NCI-H1694 treated with DMSO at 0.1 percent for 48 hours (cell line): ENCODE measurements around the gene PRIM2.
"Not testable (repeated sequence)": the region's sequence is repeated elsewhere in the genome, so short reads cannot be mapped to it uniquely, and the experiment has no call there.

ENCODE experiments used
- DNase-seq: peaks from one replicate; lab custom pipeline; 2025; lab: John Stamatoyannopoulos, UW

Gene PRIM2

GRCh38 chr6:57445790-57446468 is 128.5 kb downstream of the PRIM2 start:
- not testable (repeated sequence) for DNase-seq

GRCh38 chr6:57449496-57450066 is 132.2 kb downstream of the PRIM2 start:
- not testable (repeated sequence) for DNase-seq

DNA sequence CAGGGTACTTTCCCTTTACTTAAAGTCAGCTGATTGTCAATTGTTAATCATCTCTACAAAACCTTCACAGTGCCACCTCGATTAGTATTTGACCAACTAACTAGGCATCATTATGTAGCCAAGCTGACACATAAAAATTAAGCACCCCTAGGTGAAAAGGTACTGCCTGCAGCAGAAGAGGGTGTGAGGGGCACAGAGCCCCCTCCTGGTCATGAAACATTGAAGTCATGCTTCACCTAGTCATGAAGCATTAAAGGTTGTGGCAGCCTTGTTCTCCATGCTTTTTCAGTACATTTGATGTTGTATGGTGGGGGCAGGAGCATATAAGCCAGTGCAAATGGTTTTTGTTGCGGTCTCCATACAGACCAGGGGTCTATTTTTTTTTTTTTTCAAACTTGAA is 142.4 kb downstream of the PRIM2 start:
- not testable (repeated sequence) for DNase-seq

DNA sequence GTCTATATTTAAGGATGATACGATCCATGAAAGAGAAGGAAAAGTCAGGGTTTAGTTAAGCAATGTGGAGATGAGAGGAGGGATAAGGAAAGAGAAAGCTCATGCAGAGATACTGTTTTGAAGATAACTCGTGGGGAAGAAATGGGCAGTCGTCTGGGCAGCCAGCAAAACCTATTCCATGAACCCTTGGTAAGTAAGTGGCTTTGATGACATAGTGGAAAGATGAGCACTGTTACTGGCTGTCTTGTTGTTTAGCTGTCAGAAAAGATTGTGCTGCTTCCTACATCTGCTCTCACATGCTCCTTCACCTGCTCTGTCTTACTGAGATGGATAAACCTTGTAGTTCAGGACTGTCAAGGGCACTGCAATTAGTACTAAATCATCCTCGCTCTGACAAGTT is 143.6 kb downstream of the PRIM2 start:
- not testable (repeated sequence) for DNase-seq

GRCh38 chr6:57463809-57464208 is 146.4 kb downstream of the PRIM2 start:
- DNase-seq, result not testable (repeated sequence)

DNA sequence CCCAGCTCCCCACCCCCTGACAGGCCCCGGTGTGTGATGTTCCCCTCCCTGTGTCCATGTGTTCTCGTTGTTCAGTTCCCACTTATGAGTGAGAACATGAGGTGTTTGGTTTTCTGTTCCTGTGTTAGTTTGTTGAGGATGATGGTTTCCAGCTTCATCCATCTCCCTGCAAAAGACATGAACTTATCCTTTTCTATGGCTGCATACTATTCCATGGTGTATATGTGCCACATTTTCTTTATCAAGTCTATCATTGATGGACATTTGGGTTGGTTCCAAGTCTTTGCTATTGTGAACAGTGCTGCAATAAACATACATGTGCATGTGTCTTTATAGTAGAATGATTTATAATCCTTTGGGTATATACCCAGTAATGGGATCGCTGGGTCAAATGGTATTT is 148.5 kb downstream of the PRIM2 start:
- DNase-seq, result not testable (repeated sequence)

GRCh38 chr6:57469072-57469471 is 151.6 kb downstream of the PRIM2 start:
- no peak for DNase-seq

- not testable (repeated sequence) for DNase-seq
Observed at GRCh38 chr6:57470148-57470547, 152.7 kb downstream of the PRIM2 start.

GRCh38 chr6:57471314-57471864 is 154.0 kb downstream of the PRIM2 start:
- DNase-seq, result not testable (repeated sequence)

DNA sequence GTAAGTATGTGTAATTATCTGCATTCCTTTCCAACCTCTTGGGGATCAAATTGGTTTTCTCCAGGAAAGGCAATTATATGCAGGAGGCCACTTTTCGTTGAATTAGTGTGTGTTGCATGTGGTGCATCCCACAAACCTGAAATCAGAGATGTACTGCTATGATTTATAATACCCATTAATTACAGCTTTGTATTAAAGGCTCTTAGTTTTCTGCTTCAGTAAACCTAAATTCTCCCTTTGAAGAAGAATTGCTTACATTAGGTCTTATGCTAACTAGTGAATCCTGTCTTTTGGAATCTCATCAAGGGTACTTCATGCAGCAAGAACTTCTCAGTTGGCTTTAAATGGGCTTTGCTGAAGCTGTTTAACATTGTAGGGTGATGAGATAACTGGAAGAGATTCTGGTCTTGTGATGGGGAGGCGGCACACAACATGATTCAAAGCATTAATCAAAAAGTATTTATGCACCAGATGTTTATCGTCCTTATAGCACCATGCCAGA is 155.5 kb downstream of the PRIM2 start:
- not testable (repeated sequence) for DNase-seq

GRCh38 chr6:57474862-57475475 is 157.5 kb downstream of the PRIM2 start:
- not testable (repeated sequence) for DNase-seq

DNA sequence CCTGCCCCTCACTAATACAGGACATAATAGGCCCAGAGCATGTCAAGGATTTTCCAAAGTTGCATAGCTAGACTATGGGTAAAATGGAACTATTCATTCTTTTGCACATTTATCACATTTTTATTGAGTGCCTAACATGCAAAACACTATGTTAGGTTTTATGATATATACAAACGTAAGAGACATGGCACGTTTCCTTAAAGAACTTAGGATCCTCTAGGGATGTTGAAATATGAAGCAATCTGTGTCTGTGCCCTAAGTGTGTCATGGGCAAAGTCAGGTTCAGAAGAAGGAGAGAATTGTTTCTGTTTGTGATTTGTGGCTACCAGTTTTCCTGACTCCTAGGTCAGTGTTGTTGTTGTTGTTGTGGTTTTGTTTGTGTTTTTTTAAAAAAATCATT is 158.2 kb downstream of the PRIM2 start:
- not testable (repeated sequence) for DNase-seq

- DNase-seq, result not testable (repeated sequence)
Observed at GRCh38 chr6:57480194-57480593, 162.8 kb downstream of the PRIM2 start.

DNA sequence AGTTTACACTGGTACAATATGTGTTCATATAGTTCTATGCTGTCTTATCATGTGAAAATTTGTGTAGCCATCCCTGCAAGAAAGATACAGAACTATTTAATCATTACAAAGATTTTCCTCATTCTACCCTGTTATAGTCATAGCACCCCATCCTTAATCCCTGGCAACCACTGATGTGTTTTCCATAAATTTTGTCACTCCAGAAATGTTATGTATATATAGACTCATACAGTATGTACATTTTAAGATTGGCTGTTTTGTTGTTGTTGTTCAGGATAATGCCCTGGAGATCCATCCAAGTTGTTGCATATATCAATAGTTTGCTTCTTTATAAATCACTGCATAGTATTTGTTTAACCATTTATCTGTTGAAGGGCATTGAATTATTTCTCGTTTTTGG is 163.7 kb downstream of the PRIM2 start:
- not testable (repeated sequence) for DNase-seq

DNA sequence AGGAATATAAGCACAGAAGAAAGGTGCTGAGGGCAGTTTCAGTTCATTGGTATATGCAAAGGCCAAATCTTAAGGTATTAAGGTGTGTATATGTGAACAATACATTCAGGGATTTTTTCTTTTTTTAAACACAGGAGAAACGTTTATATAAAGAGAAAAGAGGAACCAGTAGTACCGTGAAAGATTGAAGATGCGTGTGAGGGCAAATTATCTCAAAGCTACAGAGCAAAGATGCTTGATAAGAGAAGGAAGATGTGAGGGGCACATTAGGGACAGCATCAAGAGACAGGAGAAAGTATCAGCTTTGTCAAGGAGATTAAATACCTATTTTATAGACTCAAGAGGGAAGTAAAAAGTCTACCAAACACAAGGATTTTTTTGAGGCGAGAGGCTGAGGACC is 165.0 kb downstream of the PRIM2 start:
- not testable (repeated sequence) for DNase-seq

DNA sequence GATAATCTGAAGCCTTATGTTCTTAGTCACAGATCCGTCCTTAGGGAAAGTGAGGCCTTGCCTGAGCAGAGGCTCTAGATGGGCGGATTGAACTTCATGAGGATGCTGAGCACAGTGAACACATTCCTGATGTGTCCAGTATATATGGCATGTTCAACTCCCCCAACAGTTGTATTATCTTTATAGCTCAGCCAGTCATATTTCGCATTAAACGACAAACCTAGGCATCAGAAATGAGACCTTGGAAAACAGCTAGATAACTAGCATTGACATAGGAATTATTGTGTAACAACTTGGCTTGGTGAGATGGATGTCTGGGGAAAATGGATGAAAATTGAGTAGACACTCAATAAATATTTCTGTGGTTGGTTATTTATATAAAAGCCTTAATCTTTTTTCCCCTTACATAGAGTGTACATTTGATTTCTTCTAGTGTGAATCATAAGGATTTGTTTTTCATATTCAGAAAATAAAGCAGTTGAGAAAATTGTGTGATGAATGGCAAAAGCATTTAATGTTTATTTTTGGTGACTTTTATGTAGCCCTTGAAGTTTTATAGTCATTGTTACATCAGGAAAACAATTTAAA is 169.2 kb downstream of the PRIM2 start:
- DNase-seq, result not testable (repeated sequence)

DNA sequence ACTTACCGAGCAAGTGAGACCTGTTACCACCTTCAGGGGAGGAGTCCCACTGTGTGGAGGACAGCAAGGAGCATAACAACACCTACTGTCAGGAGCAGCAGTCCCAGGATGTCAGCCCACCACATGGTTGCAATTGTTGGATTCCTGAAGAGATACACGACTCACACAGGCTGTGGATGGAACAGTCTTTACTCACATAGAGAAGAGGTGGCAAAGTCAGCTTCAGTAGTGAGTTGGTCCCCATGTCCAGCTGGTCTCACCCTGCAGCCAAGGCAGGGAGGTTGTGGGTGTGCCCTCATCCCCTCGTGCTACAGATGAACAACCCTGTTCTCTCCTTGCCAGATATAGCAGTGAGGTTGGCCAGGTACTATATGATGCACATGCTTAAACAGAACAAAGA is 171.1 kb downstream of the PRIM2 start:
- DNase-seq, result not testable (repeated sequence)

DNA sequence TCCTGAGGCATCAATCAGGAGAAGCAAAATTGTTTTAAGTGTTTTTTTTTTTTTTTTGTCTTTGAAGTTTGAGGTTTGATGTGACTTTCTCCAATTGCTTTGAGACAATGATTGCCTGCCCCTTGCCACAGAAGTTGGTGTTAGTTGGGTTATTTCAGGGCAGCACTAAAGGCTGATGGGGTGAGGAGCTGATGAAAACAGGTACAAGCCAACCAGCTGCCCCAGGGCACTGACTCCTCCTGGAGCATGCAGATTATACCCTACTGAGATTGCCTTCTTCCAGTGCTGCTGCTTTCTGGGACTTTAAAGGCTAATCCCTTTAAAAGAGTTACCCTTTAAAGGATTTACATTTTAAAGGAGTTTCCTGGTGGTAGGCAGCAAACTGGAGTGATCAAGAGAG is 172.5 kb downstream of the PRIM2 start:
- DNase-seq, result not testable (repeated sequence)

- not testable (repeated sequence) for DNase-seq
Observed at GRCh38 chr6:57491795-57492194, 174.4 kb downstream of the PRIM2 start.

- not testable (repeated sequence) for DNase-seq
Observed at GRCh38 chr6:57496251-57496650, 178.8 kb downstream of the PRIM2 start.

- DNase-seq, result not testable (repeated sequence)
Observed at GRCh38 chr6:57500368-57501021, 183.1 kb downstream of the PRIM2 start.

DNA sequence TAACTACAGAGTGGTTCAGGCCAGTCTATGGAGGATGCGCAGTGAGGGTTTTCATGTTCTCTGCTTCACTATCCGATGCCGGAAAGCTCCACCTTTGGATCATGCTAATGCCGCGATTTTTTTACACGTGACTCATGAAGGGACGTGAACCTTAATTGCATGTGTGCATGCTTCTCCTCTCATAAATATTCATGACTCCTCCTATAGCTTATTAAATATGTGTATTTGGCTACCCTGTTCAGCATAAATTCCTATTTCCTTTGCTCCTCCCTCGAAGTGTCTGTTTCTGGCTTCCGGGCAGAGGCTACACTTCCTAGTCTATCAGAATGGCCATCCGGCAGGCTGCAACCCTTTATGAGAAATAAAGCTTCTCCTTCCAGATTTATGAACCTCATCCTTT is 185.0 kb downstream of the PRIM2 start:
- not testable (repeated sequence) for DNase-seq
